Panc1 (cell line): ENCODE data around the gene NSD2. TPM values are rescaled to one million over a fixed set of nuclear protein-coding genes. Genes with fewer than 3 reads are reported as not detected.

Experiments
- ATAC-seq: fragments of 200-7000 bp; cut with Tn5 transposase; 2 replicates; pipeline ENCODE4 v1.9.1; 2020; ENCODE audit warnings: mild to moderate bottlenecking, moderate library complexity
- BruUV-seq: library from RNA; stranded (reverse); fragments of 400-500 nt; replicated peaks from 2 replicates; lab custom pipeline; 2021; lab: Mats Ljungman, UMichigan
- CTCF ChIA-PET: fragments of 300-600 bp; sonication (Branson Sonifier 250); formaldehyde crosslinking; loops from one replicate; lab custom pipeline; 2022; ENCODE audit warnings: antibody characterized with exemption; lab: Charles Lee
- POLR2A ChIA-PET: fragments of 300-600 bp; sonication (Branson Sonifier 250); formaldehyde crosslinking; loops from one replicate; lab custom pipeline; 2022; ENCODE audit warnings: antibody characterized with exemption; lab: Charles Lee
- DNase-seq: peaks from one replicate; pipeline ENCODE4 v3.0.0-alpha.2; 2010; ENCODE audit warnings: low read depth, low spot score
- H3K27ac ChIP-seq: 2 replicates; pipeline ENCODE4 v1.5.1; 2011; ENCODE audit warnings: mild to moderate bottlenecking, low read length, inconsistent platforms
- H3K27me3 ChIP-seq: fragments of 200-500 bp; sonication (Bioruptor generic); 2 replicates; pipeline ENCODE4 v1.6.0; 2014; ENCODE audit warnings: low read length, inconsistent platforms; ENCODE audit not compliant: control insufficient read depth, insufficient read depth
- H3K36me3 ChIP-seq: fragments of 200-500 bp; sonication (Bioruptor generic); 2 replicates; pipeline ENCODE4 v1.5.1; 2014; ENCODE audit warnings: inconsistent platforms, mild to moderate bottlenecking, low read length, moderate library complexity; ENCODE audit not compliant: control insufficient read depth, insufficient read depth
- H3K4me1 ChIP-seq: 2 replicates; pipeline ENCODE4 v1.5.1; 2011; ENCODE audit warnings: inconsistent platforms, mild to moderate bottlenecking, low read length, moderate library complexity; ENCODE audit not compliant: control insufficient read depth, insufficient read depth
- H3K4me3 ChIP-seq, 2 experiments: 2 replicates each; pipeline ENCODE4 v1.5.1; 2011 to 2012; ENCODE audit warnings: low read depth in 2 of 2, low read length in 2 of 2, mild to moderate bottlenecking in 2 of 2, inconsistent platforms in 1 of 2, moderate library complexity in 1 of 2
- H3K9me3 ChIP-seq: fragments of 200-500 bp; sonication (Bioruptor generic); 2 replicates; pipeline ENCODE4 v1.5.1; 2014; ENCODE audit warnings: low read depth, mild to moderate bottlenecking, inconsistent platforms, low read length, moderate library complexity; ENCODE audit not compliant: control insufficient read depth, insufficient read depth
- POLR2AphosphoS5 ChIP-seq: IDR thresholded peaks from 2 replicates; pipeline ENCODE4 v1.6.1; 2012; ENCODE audit warnings: mild to moderate bottlenecking, low read depth, low read length, moderate library complexity
- SIN3A ChIP-seq: IDR thresholded peaks from 2 replicates; pipeline ENCODE4 v1.6.1; 2012; ENCODE audit warnings: low read depth, mild to moderate bottlenecking, low read length, moderate library complexity, borderline replicate concordance; ENCODE audit not compliant: insufficient read depth
- TCF7L2 ChIP-seq: IDR thresholded peaks from 2 replicates; pipeline ENCODE4 v1.6.1; 2011; ENCODE audit warnings: mild to moderate bottlenecking, low read depth, low read length, inconsistent platforms
- in situ Hi-C: cut with HindIII; loops from 2 replicates; pipeline ENCODE4 v1.10.0; 2016; ENCODE audit warnings: low sequenced_read_pairs, low pct_unique_long_range_greater_than_20kb
- intact Hi-C: fragments of 100-400 bp; cut with micrococcal nuclease; formaldehyde crosslinking; loops from one replicate; pipeline ENCODE4 v1.10.0; 2022; ENCODE audit not compliant: unreplicated experiment
- total RNA-seq: library from RNA; stranded (reverse); gene quantifications from one replicate; pipeline ENCODE4 v1.2.1, GENCODE V29; 2021; ENCODE audit not compliant: unreplicated experiment
- TF ChIP-seq, protein P1 (sequence below): fragments of 450-650 bp; IDR thresholded peaks from 2 replicates; pipeline ENCODE4 v1.5.1; 2017; ENCODE audit warnings: mild to moderate bottlenecking
- TF ChIP-seq, protein P2 (sequence below), 2 experiments: IDR thresholded peaks; 2 replicates each; pipeline ENCODE4 v1.6.1; 2011 to 2012; ENCODE audit warnings: low read depth in 2 of 2, control low read depth in 1 of 2, low read length in 1 of 2, mild to moderate bottlenecking in 1 of 2, moderate library complexity in 1 of 2; ENCODE audit not compliant: insufficient read depth in 1 of 2

NSD2 gene
- total RNA-seq, 1 experiment from 2014 or later, result 116 TPM

- Histone ChIP-seq H3K9me3 (no peaks in the 10 kb centered on the region), H3K27ac (no peak overlapping the region), H3K36me3 (peaks cover 10% of the 10 kb centered on the region), H3K4me3 (no peak overlapping the region), H3K27me3 (no peaks in the 10 kb centered on the region), H3K4me1 (no peaks in the 10 kb centered on the region)
- ATAC-seq (no peak), DNase-seq (no peak)
- intact Hi-C loops, result no loop called here
- ChIA-PET CTCF (no interaction called here), POLR2A (no interaction called here)
- BruUV-seq, result no TSS peak
- in situ Hi-C loops, result no loop called here
- no peak for TF ChIP-seq SIN3A
- TF ChIP-seq, protein P1, sequence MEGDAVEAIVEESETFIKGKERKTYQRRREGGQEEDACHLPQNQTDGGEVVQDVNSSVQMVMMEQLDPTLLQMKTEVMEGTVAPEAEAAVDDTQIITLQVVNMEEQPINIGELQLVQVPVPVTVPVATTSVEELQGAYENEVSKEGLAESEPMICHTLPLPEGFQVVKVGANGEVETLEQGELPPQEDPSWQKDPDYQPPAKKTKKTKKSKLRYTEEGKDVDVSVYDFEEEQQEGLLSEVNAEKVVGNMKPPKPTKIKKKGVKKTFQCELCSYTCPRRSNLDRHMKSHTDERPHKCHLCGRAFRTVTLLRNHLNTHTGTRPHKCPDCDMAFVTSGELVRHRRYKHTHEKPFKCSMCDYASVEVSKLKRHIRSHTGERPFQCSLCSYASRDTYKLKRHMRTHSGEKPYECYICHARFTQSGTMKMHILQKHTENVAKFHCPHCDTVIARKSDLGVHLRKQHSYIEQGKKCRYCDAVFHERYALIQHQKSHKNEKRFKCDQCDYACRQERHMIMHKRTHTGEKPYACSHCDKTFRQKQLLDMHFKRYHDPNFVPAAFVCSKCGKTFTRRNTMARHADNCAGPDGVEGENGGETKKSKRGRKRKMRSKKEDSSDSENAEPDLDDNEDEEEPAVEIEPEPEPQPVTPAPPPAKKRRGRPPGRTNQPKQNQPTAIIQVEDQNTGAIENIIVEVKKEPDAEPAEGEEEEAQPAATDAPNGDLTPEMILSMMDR, result no peak
- TF ChIP-seq, protein P2, sequence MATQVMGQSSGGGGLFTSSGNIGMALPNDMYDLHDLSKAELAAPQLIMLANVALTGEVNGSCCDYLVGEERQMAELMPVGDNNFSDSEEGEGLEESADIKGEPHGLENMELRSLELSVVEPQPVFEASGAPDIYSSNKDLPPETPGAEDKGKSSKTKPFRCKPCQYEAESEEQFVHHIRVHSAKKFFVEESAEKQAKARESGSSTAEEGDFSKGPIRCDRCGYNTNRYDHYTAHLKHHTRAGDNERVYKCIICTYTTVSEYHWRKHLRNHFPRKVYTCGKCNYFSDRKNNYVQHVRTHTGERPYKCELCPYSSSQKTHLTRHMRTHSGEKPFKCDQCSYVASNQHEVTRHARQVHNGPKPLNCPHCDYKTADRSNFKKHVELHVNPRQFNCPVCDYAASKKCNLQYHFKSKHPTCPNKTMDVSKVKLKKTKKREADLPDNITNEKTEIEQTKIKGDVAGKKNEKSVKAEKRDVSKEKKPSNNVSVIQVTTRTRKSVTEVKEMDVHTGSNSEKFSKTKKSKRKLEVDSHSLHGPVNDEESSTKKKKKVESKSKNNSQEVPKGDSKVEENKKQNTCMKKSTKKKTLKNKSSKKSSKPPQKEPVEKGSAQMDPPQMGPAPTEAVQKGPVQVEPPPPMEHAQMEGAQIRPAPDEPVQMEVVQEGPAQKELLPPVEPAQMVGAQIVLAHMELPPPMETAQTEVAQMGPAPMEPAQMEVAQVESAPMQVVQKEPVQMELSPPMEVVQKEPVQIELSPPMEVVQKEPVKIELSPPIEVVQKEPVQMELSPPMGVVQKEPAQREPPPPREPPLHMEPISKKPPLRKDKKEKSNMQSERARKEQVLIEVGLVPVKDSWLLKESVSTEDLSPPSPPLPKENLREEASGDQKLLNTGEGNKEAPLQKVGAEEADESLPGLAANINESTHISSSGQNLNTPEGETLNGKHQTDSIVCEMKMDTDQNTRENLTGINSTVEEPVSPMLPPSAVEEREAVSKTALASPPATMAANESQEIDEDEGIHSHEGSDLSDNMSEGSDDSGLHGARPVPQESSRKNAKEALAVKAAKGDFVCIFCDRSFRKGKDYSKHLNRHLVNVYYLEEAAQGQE (IDR thresholded peaks at IDR 0.05; ENCODE audit: insufficient read depth in 1 of 2, low read depth in 2 of 2, low read length in 1 of 2), result no peak
Measured at GRCh38 chr4:1967512-1968149, 96.4 kb downstream of the NSD2 start.

GRCh38 chr4:1968686-1969295 lies 97.6 kb downstream of the NSD2 start:
- BruUV-seq, result TSS peak; percentile 35
- H3K36me3 ChIP-seq, result peaks cover 10% of the 10 kb centered on the region
- TF ChIP-seq, protein P1, result no peak
- TF ChIP-seq TCF7L2, result no peak
- TF ChIP-seq SIN3A, result no peak
- TF ChIP-seq POLR2AphosphoS5, result no peak
- TF ChIP-seq, protein P2 (IDR thresholded peaks at IDR 0.05; ENCODE audit: insufficient read depth in 1 of 2, low read depth in 2 of 2, low read length in 1 of 2), result no peak
- in situ Hi-C loops (no loop called here), intact Hi-C loops (no loop called here)
- POLR2A ChIA-PET, result no interaction called here
- H3K9me3 ChIP-seq, result no peaks in the 10 kb centered on the region
- H3K27ac ChIP-seq, result no peak overlapping the region
- no peaks in the 10 kb centered on the region for H3K4me1 ChIP-seq
- no peak overlapping the region for H3K4me3 ChIP-seq
- no peaks in the 10 kb centered on the region for H3K27me3 ChIP-seq
- ATAC-seq, result no peak
- no peak for DNase-seq
- CTCF ChIA-PET, result no interaction called here
